HG02678 (cell line): ENCODE results near the gene COPS3.

Experiments used
- ATAC-seq: cut with Tn5 transposase; IDR thresholded peaks from one replicate; pipeline ENCODE4 v1.9.1; 2021; ENCODE audit warnings: mild to moderate bottlenecking, moderate library complexity; ENCODE audit not compliant: unreplicated experiment

COPS3 gene

DNA sequence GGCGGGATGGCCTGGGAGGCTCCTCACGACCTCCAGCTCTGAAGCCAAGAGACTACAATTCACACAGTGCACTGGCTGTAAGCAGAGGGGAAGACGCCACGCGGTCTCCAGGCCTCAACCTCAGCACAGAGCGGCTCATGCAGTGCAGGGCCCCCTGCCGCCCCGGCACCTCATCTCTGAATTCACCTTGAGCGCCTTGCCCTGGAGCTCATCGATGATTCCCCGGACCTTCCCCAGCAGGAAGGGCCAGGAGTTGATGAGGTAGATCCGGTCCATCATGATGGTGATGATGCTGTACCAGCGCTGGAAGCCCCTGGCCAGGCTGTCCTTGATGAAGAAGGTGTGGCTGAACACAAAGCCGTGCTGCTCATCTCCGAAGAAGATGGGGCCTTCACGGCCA lies 57.3 kb downstream of the COPS3 start:
- no peak for ATAC-seq

DNA sequence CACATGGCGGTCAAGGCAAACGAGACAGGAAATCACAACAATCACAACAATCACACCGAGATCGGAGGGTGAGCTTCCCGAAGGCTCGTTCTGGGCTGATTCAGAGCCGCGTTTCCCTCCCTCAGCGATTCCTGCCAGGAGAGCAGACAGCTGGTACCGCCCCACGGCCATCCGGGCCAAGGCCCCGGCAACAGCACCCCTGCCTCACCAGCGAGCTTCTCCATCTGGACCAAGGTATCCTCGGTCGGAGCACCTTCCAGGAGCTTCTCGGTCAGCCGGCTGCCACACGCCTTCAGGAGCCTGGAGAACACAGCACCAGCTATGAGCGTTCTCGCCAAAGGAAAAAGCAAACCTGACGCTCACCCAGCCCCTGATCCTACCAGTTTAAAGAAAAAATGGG lies 59.7 kb downstream of the COPS3 start:
- ATAC-seq, result no peak

DNA sequence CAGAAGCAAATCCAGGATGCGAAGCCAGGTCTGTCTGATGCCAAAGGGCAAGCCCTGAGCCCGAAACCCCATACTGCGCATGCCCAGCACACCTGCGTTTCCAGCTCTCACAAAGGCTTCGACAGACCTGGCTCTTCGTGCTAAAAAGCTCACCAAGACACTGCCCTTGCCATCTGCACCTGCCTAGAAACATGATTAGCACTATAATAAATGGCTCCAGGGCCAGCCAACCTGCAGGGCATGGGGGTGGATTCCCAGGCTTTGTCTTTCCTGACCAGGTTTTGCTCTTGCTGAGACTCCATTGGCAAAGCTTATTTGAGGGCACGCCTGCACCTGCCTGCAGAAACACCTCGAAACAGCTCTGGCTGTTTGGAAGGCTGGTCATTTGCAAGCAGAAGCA lies 60.5 kb downstream of the COPS3 start:
- no peak for ATAC-seq

DNA sequence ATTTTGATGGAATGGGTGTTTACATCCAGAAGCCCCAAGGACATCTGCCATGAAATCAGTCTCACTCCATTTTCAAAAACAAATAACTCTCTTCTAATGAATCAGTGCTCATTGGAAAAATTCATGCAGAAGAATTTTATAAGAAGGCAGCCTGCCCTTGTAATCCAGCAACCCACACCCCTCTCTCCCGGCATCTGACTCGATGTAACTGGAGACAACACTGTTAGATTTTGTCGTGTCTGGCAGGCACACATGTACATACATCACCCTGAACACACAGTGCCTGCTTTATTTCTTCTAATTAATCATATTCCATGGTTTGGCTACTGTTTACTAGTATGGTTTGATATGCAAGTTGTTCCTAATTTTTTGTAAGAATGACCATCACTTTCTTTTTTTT lies 63.1 kb downstream of the COPS3 start:
- ATAC-seq, result no peak

DNA sequence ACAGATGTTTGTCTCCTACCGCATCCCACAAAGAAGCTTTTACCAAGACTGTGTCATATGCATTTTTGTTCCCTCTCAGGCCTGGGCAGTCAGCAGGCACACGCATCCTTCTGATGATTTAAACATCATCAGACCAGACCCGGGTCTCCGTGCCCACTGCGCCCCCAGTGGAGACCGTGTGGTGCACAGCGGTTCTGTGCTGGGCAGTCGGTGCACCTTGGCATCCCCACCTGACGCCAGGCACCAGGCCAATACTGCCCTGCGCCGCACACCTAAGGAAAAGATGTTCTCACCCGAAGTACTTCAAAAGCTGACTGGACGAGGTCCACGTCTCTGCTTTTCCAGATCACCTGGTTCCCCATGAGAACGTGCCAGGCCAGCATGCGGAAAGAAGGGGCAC lies 64.3 kb downstream of the COPS3 start:
- ATAC-seq, result no peak

DNA sequence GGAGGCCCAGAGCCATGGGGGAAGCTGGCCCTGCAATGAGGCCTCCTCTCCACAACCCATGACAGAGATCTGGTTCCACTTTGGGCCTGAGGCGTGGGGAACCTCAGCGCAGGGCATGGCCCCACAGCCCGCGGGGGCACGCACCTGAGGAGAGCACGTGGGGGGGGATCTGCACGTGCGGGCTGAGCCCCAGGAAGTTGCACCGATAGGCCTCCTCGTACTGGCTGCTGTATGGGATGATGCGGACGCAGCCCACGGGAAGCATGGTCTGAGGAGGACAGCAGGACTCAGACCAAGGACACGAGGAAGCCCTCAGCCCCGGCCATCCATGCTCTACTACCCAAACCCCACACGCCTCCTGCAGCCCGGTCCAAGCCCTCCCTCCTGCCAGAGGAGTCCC lies 64.8 kb downstream of the COPS3 start:
- no peak for ATAC-seq

DNA sequence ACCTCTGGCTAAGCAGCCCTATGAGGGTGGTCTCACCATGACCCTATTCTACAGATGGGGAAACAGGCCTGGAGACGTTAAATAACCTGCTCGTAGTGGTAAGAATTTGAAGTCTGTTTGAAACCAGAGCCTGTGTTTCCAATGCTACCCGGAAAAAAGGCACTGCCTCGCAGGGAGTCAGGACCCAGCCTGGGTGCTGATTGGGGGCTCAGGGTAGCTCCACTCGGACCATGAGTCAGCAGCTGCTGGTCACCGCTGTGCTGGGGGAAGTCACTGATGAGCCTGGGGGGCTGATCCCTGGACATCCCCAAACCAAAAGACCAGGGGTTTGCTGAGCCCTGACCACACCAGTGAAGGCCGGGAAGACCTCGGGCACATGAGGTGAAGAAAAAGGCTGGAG lies 65.5 kb downstream of the COPS3 start:
- ATAC-seq, result no peak

DNA sequence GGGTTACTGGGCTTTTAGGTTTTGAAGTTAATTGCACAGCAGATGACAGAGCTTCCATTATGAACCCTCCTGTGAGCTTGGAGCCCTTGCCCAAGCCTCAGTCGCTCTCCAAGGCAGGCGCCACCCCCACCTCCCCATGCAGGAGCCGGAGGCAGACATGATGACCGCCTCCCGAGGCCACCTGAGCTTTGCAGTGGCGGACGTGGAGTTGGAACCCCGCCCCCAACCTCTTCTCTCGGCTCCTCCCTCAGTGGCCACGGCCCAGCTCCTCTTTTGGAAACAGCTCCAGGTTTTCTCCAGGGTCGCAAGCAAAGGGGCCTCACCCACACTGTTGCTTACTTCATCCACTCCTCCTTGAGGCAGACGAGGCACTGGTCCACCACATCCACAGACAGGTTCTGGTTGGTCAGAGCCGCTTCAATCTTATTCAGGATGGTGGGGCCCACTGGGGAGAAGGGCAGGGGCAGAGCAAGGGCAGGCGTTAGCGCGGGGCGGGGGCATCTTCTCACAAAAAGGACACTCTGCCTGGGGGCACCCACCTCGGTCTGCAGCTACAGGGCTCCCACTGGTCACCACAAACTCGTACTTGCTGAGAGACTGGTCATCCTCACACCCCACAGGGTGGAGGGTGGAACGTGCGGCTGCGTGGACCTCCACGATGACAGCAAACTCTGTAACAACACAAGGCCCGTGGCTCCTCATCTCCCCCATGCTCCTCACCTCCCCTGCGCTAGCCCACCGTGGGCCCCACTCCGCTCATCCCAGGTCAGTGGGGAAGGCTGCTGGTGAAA lies 66.2 kb downstream of the COPS3 start:
- no peak for ATAC-seq

DNA sequence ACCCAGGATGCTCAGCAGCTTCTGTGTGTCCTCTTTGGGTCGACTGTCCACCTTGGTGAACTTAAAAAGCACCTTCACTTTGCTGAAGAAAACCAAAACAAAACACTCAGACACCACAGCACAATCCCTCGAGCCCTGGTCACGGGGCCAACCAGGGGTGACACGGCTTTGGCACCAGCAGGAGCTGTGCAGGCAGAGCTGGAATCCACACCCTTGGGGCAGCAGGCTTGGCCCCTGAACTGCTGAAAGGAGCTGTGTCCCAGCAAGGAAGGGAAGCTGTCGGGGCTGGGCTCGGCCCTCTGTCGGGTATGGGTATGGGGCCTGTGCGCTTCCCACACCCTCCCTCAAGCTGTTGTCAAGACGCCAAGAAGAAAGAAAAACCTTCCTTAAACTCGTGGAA lies 67.3 kb downstream of the COPS3 start:
- ATAC-seq, result no peak

DNA sequence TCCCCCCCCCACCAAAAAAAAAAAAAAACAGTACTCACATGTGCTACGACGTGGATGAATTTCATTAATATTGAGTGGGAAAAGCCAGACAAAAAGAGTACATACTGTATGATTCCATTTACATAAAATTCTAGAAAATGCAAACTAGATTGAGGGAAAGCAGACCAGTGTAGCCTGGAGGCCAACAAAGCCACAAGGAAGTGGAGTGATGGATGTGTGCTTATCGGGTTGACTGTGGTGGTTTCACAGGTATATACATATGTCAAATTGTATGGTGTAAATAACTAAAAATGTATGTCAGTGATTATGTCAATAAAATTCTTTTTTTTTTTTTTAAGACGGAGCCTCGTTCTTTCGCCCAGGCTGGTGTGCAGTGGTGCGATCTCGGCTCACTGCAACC lies 73.0 kb downstream of the COPS3 start:
- no peak for ATAC-seq

DNA sequence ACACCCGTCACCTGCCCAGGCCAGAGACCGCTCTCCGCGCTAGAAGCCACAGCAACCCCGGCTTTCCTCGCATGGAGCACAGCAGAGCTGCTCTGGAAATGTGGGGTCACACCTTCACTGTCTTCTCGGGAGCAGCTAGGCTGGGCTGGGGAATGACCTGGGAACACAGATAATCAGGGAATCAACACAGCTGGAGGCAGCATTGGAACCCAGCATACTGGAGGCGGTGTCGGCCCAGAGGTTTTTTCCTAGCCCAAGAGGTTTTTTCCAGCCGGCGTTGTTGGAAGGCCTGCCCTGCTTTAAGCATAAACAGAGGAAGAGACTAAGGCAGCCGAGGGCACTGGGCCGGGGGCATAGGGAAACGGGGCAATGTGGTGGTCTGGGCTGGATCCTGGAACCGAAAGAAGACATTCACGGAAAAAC lies 74.1 kb downstream of the COPS3 start:
- no peak for ATAC-seq

DNA sequence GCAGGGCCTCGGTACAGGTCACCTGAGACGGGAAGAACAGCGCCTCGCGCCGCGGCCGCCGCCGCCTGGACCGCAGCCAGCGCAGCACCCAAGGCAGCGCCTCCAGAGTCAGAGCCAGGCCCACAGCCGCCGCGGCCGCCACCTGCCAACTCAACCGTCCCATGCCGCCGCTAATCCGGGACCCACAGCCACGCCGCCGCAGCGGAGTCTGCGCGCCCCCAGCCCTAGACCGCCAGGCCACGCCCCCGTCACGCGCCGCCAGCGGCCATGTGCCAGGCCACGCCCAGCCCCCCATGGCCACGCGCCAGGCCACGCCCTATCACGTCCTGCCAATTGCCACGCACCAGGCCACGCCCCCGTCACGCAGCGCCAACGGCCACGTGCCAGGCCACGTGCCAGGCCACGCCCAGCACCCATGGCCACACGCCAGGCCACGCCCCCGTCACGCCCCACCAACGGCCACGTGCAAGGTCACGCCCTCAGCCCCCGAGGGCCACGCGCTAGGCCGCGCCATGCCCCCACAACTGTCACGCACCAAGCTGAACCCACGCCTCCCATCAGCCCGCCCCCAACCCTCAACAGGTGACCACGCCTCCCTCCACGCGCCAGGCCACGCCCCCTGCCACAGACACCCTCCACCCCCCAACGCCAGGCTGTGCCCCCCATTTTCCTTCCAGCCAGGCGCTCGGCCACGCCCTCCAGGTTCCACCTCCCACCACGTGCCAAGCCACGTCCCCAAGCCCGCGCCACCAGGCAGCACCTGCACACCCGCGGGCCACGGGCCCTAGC lies 74.7 kb downstream of the COPS3 start, which contains the start of gene PLD6:
Gene PLD6 (minus strand): TSS at position 210 of the 789 bp plus-strand sequence. CDS start 47 bp downstream, at position 163.
- ATAC-seq, result peak; percentile 65

DNA sequence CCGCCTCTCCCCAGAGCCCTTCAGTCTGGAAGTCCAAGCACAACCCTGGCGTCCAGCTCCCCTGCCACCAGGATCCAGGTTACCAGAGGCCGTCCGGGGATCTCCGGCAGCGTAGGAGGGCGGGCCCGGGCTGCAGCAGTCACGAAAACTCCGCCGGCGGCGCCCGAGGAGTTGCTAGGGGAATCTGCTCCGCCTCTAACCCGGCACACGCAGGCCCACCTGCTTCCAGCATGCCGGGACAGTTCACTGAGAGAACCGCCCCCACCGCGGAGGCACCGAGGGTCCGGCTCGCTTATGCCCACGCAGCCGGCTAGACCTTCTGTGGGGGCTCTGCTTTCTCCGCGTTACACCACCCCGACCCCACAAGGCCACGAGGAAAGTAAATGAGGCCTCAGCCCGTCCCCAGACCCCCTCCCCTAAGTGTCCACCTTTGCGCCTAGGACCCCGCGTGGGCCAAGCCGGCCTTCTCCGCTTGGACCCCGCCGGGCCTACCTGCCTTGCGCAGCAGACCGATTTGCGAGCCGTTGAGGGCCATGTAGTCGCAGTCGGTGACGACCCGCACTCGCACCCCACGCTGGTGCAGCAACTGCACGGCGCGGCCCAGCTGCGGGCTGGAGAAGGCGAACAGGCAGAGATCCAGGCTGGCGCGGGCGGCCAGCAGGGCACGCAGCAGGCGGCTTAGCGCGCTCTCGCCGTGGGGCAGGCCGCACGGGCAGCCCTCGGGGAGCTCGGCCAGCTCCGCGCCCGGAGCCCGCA lies 75.5 kb downstream of the COPS3 start:
- peak; percentile 48 for ATAC-seq

DNA sequence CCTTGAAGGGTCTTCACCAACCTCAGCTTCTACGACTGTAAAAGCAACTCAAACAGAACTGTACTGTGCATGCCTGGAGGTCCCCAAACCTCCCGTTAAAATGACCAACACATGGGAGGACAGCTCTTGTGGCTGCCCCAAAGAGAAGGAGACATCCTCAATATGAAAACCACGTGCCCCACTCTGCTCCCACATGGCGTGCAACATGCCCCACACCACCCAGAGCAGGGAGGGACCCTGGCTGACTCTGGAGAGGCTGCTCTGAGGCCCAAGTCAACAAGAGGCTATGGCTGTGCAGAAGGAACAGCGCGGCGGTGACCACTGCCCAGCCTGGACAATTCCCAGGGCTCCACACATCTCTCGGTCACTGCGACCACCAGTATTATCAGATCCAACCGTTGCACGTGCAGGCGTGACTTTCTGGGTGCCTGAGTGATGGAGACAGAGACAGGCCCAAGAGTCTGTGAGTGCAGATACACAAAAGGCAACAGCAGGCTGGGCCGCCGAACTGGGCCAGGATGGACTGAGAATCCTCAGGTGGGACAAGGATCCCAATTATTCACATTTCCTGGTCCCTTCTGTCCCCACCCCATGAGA lies 76.3 kb downstream of the COPS3 start:
- no peak for ATAC-seq

DNA sequence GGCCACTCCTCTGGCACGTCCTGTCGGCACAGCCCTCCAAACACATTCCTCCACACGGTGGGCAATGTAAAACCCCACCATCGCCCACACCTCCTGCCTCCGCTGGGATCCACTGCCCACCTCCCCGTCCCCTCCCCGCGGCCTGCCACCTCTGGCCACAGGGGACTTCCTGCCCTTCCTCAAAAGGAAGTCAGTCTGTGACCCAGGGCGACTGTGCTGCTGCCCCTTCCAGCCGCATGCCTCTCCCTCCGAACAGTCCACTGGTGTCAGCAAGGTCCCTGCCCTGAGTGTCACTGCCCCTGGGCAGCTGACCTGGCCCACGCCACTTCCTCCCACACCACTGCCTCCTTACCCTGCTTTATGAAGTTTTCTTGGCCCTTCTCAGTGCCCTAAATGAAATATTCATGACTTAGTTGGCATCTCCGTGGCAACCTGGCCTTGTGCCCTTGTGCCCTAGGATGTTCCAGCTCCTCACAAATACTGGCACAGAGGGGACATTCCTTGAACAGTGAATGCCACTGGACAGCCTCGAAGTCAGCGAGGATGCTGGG lies 76.9 kb downstream of the COPS3 start:
- ATAC-seq, result no peak

DNA sequence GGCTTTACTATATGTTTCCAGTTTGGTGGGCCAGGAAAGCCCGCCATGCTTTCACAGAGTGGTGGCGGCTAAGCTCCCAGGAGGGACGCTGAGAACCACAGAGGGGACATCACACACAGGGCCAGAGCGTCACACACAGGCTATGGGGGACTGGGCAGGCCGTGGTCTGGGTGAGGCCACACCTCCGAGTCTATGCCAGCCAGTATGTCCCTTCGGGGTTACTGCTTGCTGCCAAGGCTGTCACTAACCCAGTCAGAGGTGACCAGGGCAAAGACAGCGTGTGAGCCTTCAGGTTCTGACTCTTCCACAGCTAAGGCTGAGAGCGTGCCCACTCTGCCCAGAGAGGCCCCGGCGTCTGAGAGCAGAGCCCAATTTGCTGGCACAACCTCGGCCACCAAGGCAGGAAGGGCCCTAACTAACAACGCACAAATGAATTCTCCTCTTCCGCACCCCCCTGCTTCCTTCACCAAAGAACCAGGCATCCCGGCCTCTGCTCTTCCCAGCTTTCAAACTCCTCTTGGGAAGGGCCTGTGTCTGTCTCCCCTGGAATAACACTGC lies 77.8 kb downstream of the COPS3 start:
- ATAC-seq, result no peak

DNA sequence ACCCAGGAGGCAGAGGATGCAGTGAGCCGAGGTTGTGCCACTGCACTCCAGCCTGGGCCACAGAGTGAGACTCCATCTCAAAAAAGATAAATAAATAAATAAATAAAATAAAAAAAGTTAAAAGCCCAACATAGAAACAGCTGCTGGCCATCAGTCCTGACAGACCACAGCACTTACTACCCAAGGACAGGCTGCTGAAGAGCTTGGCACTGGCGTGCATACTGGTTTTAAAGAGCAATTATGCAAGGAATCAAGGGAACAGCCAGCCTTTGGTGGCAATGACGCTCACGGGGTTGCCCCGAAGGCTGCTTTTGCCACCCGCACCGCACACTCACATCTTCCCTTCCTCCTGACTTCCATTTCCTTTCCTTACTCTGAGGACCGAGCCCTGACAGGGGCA lies 79.1 kb downstream of the COPS3 start:
- ATAC-seq, result no peak

DNA sequence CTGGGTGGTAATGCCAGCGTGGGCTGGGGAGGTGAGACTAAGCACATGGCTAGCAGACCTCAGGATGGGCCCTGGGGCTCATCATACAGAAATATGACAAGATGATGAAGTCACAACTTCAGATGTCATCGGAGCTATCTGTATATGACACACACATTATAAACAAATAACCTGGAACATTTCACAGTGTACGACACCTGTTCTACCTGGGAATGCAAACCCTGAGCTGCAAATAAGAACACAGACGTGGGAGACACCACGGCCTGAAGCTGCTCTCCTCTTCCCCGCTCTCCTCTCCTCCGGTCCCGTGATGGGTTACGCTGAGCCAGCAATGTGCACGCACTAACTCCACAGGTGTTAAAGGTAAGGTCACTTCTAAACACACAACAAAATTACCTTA lies 79.8 kb downstream of the COPS3 start:
- ATAC-seq, result no peak

DNA sequence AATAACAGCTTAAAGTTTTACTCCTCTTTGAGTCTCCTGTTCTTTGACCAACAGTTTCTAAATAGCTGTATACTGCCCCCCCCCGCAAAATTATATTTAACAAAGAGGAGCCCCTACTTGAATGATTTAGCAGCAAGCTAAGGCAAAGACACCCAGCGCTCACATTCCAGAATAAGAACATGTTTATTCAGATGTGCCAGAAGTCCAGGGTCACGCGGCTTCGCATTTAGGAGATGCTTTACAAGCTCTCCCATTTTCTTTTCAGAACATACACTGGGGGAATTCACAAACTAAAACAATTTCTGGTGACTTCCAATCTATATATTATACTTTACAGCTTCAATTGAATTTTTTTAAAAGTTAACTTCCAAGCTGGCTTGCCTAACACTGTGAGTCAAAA lies 80.2 kb downstream of the COPS3 start:
- no peak for ATAC-seq

DNA sequence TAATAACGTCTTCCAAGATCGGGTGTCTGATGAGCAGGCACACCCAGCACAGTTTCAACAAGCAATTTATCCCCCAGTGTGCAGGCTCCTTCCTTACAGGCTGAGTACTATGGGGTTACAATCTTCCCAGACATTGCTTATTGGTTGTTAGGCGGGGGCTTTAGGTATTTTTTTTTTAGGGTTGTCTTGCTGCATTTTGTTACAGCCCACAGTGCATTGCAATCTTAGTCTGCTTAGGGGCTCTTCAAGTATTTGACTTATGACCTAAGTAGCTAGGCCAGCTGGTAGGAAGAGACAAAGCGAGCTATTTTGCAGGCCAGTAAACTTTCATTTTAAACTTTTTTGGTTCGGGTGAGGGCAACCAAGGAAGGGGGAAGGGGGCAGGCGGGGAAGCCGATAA lies 80.7 kb downstream of the COPS3 start:
- ATAC-seq, result no peak

DNA sequence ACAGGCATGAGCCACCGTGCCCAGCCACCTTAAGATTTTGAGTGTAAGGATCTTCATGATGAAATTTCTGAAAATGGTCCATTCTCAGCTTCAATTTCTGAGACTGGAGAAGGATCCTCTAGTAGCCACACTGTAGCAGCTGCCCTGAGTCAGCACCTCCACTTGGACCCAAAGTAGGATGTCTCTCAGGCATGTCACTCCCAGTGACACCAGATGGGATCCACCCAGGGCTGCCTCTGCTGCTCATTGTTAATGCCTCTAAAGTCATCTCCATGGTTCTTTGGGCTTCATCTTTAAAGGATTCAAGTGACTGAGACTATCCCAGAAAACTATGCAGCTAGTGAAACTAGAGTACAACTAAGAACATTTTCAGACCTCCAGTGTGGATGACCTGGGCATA lies 82.8 kb downstream of the COPS3 start:
- no peak for ATAC-seq
